Measurements from ENCODE around the gene CTDSPL. TPM values are rescaled to one million over a fixed set of nuclear protein-coding genes. Genes with fewer than 3 reads are reported as not detected.

The CTDSPL gene
- total and polyA plus RNA-seq, 10 of the 15 experiments (the other 5 are each of a cell fraction or from before 2014, with no cell fraction given) = 0.05 to 0.51 (median 0.18) TPM; not detected in 6

DNA sequence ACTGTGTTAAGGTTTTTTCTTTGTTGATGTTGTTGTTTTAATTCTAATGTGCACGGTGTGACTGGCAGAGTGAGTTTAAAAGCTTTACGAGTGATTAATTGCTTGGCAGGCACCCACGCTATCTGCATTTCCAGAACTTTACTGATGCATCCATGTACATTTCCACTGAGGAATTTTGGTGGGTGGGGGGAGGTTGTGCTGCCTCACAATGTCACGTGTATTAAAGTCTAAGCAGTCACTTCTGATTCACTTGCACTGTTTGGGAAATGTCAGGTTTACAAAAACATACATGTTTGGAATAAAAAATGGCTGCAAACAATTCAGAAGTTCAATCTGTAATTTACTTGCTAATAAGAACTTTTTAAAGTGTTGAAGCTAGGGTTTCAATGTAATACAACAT, 38.5 kb upstream of the CTDSPL start:
- TF ChIP-seq BCL11A (IDR thresholded peaks at IDR 0.05; ENCODE audit: low read depth, low read length) (no peak), SIN3A (IDR thresholded peaks at IDR 0.05; ENCODE audit: low read depth, low read length) (no peak), ZBED1 (IDR thresholded peaks at IDR 0.05; ENCODE audit: borderline replicate concordance) (no peak), STAT3 (IDR thresholded peaks at IDR 0.05; ENCODE audit: low read depth, low read length) (no peak), RCOR1 (conservative IDR thresholded peaks at IDR 0.05; ENCODE audit: low read depth, low read length) (no peak)
- TF ChIP-seq, protein P1, sequence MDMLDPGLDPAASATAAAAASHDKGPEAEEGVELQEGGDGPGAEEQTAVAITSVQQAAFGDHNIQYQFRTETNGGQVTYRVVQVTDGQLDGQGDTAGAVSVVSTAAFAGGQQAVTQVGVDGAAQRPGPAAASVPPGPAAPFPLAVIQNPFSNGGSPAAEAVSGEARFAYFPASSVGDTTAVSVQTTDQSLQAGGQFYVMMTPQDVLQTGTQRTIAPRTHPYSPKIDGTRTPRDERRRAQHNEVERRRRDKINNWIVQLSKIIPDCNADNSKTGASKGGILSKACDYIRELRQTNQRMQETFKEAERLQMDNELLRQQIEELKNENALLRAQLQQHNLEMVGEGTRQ (IDR thresholded peaks at IDR 0.05; ENCODE audit: borderline replicate concordance, low read depth, low read length) = no peak
- no peaks in the 10 kb centered on the region for H3K4me1 ChIP-seq (ENCODE audit: control insufficient read depth, insufficient read depth, low read length)
- FAIRE-seq (no peak), DNase-seq (ENCODE audit: low read depth, low spot score) (no peak), ATAC-seq (no peak)
- H4K20me1 ChIP-seq (ENCODE audit: control insufficient read depth, insufficient read depth) = no peaks in the 10 kb centered on the region
- H3K4me3 ChIP-seq = no peak overlapping the region
- in situ Hi-C loops (cut with MboI) (no loop called here), intact Hi-C loops (cut with micrococcal nuclease; ENCODE audit: unreplicated experiment) (no loop called here)
- no peak overlapping the region for H2AFZ ChIP-seq (ENCODE audit: control insufficient read depth, low read depth, low read length)
- no peak overlapping the region for H3K9ac ChIP-seq (ENCODE audit: control insufficient read depth, insufficient read depth, low read length)
- H3K9me3 ChIP-seq (replicated peaks; ENCODE audit: control insufficient read depth, insufficient read depth, low read length) = no peaks in the 10 kb centered on the region
- ChIA-PET SMC1A (ENCODE audit: uncharacterized antibody, unreplicated experiment) (interaction anchor here (1.7 kb wide), 1 partner anchor 9 kb away, joined by 6 read pairs; no protein-coding TSS in a partner anchor), CTCF (interaction anchor here (0.5 kb wide), 1 partner anchor 751 kb away, joined by 3 read pairs; no protein-coding TSS in a partner anchor), RAD21 (ENCODE audit: unreplicated experiment) (no interaction called here), POLR2A (no interaction called here)
- H3K79me2 ChIP-seq (ENCODE audit: control insufficient read depth, insufficient read depth, low read length) = no peaks in the 10 kb centered on the region
- H3K4me2 ChIP-seq (ENCODE audit: control insufficient read depth, insufficient read depth) = no peak overlapping the region
- no TSS peak for BruUV-seq (replicated peaks)
- no peaks in the 10 kb centered on the region for H3K36me3 ChIP-seq (ENCODE audit: control insufficient read depth in 2 of 2, insufficient read depth in 2 of 2, low read length in 1 of 2)
- H3K27ac ChIP-seq (ENCODE audit: control insufficient read depth, insufficient read depth) = no peak overlapping the region
- no peaks in the 10 kb centered on the region for H3K27me3 ChIP-seq (replicated peaks in 1 of 2; ENCODE audit: control insufficient read depth in 2 of 2, insufficient read depth in 2 of 2, low read length in 1 of 2)
- 47% methylated on average over 4 of the region's 4 CpGs for WGBS (ENCODE audit: insufficient coverage, insufficient replicate concordance, low lambda C conversion rate, missing lambda C conversion rate)

Data from GM12878 (cell line).